ENCODE results near the gene RPUSD2.

RPUSD2 gene

DNA sequence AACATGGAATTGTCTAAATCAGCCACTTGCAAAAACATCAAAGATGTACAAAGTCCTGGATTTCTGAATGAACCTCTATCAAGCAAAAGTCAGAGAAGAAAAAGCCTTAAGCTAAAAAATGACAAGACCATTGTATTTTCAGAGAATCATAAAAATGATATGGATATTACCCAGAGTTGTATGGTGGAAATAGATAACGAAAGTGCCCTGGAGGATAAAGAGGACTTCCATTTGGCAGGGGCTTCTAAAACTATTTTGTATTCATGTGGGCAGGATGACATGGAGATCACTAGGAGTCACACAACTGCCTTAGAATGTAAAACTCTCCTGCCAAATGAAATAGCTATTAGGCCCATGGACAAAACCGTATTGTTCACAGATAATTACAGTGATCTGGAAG is 54.3 kb downstream of the RPUSD2 start:
- no peak for DNase-seq

All from NCI-H2171 (cell line).